ENCODE data around the gene SPACDR. TPM values are rescaled to one million over a fixed set of nuclear protein-coding genes. Genes with fewer than 3 reads are reported as not detected.
A peak's percentile ranks its signal among the peaks of the same experiment; 100 is the strongest.

The SPACDR gene
- total RNA-seq, 1 donor: 0.73 TPM

DNA sequence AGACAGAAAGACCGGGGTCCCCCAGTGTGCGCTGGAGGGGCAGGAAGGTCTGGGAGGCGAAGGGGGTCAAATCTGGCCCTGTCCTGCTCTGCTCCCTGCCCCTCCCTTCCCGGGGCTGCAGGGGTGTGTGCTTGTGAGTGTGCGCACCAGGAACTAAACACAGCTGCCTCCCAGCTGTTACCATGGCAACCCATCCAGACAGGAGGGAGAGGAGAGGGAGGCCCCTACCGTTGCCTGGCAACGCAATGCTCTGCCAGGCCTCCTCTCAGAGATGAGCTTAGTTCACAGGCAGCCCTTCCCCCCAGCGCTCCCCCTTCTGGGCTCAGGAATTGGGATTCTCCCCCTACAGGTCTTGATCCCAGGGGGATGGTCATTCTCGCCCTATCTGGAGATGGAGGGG lies 25.8 kb upstream of the SPACDR start:
- Histone ChIP-seq H3K9me3 (ENCODE audit: low read depth, low read length) (no peaks in the 10 kb centered on the region), H3K4me1 (ENCODE audit: insufficient read depth, low read length) (peaks cover 13% of the 10 kb centered on the region)

DNA sequence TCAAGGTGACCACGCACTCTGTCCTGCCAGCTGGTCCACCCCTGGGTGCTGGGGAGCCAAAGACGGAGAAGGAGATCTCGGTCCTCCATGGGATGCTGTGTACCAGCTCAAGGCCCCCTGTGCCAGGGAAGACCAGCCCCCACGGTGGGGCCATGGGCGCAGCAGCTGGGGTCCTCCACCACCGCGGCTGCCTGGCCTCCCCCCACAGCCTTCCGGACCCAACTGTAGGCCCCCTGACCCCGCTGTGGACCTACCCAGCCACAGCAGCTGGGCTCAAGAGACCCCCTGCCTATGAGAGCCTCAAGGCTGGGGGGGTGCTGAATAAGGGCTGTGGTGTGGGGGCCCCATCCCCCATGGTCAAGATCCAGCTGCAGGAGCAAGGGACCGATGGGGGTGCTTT lies 25.1 kb upstream of the SPACDR start:
- Histone ChIP-seq H3K4me3 (ENCODE audit: low read length) (no peak overlapping the region), H3K4me1 (ENCODE audit: insufficient read depth, low read length) (peaks cover 11% of the 10 kb centered on the region), H3K9me3 (ENCODE audit: low read depth, low read length) (no peaks in the 10 kb centered on the region), H3K27me3 (ENCODE audit: insufficient read depth, low read length) (peaks cover 14% of the 10 kb centered on the region)

More for the DNA sequence above, 25.8 kb upstream of the SPACDR start:
- peaks cover 16% of the 10 kb centered on the region for H3K27me3 ChIP-seq (ENCODE audit: insufficient read depth, low read length)
- no peak overlapping the region for H3K4me3 ChIP-seq (ENCODE audit: low read length)

DNA sequence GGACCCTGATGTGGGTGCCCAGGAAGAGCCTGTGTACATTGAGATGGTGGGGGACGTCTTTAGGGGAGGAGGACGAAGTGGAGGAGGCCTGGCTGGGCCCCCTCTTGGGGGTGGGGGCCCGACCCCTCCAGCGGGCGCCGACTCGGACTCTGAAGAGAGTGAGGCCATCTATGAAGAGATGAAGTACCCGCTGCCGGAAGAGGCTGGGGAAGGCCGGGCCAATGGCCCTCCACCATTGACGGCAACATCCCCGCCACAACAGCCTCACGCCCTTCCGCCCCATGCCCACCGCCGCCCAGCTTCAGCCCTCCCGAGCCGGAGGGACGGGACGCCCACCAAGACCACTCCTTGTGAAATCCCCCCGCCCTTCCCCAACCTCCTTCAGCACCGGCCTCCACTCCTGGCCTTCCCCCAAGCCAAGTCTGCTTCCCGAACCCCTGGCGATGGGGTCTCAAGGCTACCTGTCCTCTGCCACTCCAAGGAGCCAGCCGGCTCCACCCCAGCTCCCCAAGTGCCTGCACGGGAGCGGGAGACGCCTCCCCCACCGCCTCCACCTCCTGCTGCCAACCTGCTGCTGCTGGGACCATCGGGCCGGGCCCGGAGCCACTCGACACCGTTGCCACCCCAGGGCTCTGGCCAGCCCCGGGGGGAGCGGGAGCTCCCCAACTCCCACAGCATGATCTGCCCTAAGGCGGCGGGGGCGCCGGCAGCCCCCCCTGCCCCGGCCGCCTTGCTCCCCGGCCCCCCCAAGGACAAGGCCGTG lies 24.5 kb upstream of the SPACDR start:
- Histone ChIP-seq H3K9me3 (ENCODE audit: low read depth, low read length) (no peaks in the 10 kb centered on the region), H3K4me1 (ENCODE audit: insufficient read depth, low read length) (peaks cover 6% of the 10 kb centered on the region), H3K4me3 (ENCODE audit: low read length) (no peak overlapping the region), H3K27me3 (ENCODE audit: insufficient read depth, low read length) (peaks cover 11% of the 10 kb centered on the region)

DNA sequence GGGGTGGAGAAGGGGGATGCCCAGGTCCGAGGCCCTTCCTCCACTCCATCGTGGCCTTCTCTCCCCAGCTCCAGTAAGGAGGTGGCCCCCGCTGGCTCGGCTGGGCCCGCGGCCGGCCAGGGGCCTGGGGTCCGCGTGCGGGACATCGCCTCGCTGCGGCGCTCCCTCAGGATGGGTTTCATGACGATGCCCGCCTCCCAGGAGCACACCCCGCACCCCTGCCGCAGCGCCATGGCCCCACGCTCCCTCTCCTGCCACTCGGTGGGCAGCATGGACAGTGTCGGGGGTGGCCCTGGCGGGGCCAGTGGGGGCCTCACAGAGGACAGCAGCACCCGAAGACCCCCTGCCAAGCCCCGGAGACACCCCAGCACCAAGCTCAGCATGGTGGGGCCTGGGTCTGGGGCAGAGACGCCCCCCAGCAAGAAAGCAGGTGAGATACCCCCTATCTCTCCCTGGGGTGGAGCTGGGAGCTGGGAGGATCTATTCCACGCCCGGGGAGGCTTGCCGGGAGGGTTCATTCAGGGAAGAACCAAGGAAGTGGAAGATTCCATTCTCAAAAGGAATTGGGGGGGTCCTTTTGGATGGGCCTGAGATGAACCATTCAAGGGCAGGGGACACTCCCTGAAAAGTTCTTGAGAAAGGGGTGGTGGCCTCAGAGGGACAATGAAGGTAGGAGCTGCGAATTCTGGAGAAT lies 22.8 kb upstream of the SPACDR start:
- no peaks in the 10 kb centered on the region for H3K27me3 ChIP-seq (ENCODE audit: insufficient read depth, low read length)
- H3K4me1 ChIP-seq (ENCODE audit: insufficient read depth, low read length): peaks cover 10% of the 10 kb centered on the region
- H3K9me3 ChIP-seq (ENCODE audit: low read depth, low read length): no peaks in the 10 kb centered on the region

DNA sequence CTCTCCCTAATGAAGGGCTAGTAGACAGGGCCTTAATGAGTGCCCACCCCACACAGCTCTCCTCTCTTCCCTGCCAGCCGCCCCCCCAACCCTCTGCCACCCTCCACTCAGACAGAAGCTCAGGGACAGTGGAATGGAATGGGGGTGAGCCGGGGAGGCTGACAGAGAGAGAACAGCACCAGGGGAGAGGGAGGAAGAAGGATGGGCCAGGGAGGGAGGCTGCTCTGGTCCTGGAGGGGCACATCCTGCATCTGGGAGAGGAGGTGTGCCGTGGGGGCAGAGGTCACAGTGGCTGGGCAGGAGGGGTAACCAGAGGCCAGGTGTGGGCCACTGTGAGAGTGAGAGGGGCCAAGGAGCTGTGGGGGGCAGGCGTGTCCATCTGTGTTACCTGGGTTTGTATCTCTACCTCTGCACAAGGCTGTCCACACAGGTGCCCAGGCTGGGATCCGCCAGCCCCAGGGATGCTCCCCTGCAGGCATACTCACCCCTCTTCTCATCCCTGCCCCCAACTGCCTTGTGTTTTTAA lies 22.1 kb upstream of the SPACDR start:
- Histone ChIP-seq H3K4me1 (ENCODE audit: insufficient read depth, low read length) (peaks cover 10% of the 10 kb centered on the region), H3K27me3 (ENCODE audit: insufficient read depth, low read length) (no peaks in the 10 kb centered on the region), H3K4me3 (ENCODE audit: low read length) (no peak overlapping the region), H3K9me3 (ENCODE audit: low read depth, low read length) (no peaks in the 10 kb centered on the region)

More for the DNA sequence above, 22.8 kb upstream of the SPACDR start:
- no peak overlapping the region for H3K4me3 ChIP-seq (ENCODE audit: low read length)

DNA sequence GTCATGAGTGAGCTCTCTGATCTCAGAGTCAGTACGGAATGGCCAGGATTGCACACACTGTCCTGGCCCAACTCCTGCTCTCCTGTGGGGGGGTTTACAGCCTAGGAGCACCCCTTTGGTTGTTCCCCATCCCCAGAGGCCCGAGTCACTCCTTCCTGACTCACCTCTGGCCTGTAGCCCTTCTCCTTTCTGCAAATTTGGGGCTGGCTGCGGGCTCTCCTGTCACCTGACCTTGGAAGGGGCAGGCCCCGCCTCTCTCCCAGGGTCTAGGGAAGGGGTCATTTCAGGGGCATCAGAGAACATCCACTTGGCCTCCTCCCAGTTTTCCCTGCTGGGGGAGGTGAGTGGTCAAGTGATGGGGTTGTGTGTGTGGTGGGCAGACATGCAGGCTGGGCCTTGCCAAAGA lies 21.4 kb upstream of the SPACDR start:
- H3K4me1 ChIP-seq (ENCODE audit: insufficient read depth, low read length): peaks cover 10% of the 10 kb centered on the region
- H3K27me3 ChIP-seq (ENCODE audit: insufficient read depth, low read length): no peaks in the 10 kb centered on the region
- H3K9me3 ChIP-seq (ENCODE audit: low read depth, low read length): no peaks in the 10 kb centered on the region
- H3K4me3 ChIP-seq (ENCODE audit: low read length): no peak overlapping the region

DNA sequence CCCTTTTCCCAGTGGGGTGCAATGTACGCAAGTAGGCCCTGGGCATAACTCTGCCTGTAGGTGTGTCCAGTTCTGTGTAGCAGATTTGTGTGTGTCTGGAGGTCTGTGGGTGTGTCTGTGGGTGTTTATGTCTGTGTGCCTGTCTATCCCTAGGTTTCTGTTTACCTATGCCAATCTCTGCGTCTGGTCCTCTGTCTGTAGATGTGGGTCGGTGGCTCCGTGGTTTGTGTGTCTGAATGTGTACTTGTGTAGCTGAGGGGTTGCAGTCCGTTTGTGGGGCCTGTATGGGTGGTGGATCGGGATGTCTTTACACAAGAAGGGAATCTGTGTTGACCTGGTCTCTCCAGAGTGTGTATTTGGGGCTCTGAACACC lies 20.6 kb upstream of the SPACDR start:
- Histone ChIP-seq H3K4me1 (ENCODE audit: insufficient read depth, low read length) (peaks cover 13% of the 10 kb centered on the region), H3K27me3 (ENCODE audit: insufficient read depth, low read length) (no peaks in the 10 kb centered on the region), H3K9me3 (ENCODE audit: low read depth, low read length) (no peaks in the 10 kb centered on the region), H3K4me3 (ENCODE audit: low read length) (no peak overlapping the region)

DNA sequence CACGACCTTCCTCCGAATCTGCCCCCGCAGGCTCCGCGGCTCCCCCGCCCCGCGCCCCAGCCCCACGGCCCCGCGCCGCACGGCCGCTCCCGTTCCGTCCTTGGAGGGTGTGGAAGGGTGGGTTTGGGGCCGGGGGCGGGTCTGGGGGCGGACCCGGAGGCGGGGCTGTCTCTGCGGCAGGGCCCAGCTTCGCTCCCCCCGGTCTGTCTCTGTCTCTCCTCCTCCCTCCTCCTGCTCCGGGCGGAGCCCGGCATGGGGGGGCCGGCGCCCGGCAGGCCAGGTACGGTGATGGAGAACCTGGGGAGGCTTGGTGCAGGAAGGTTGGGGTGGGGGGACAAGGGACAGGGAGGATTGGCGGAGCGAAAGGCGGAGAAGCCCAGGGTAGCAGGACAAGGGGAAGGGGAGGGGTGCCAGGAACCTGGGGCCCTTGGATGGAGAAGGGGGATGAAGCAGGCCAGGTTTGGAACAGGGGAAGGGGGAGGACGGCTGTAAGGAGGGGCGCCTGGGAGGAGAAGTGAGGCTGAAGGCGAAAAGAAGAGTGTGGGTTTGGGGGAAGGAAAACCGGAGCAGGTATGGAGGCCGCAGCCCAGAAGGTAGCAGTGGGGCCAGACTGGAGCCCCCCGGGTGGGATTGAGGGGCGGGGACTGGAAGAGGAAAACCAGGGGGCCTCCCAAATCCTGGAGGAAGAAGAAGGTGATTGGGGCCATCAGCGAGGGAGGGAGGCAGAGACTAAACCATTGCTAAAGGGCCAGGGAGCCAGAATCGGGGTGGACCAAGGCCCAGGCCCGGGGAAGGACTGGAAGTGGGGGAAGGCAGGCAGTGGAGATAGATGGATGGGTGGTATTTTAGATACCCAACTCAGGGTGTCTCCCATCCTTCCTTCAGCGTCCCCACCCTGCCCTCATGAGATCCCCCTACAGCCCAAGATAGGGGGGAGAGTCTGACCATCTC lies 19.9 kb upstream of the SPACDR start, which contains the start of gene NYAP1:
Gene NYAP1, plus strand, starts transcription at position 206 of the 951 bp plus-strand sequence. CDS start 1,385 bp downstream, outside the sequence.
- H3K4me3 ChIP-seq (ENCODE audit: low read length): peak within 1 kb of the TSS; percentile 27
- no peaks in the 10 kb centered on the region for H3K9me3 ChIP-seq (ENCODE audit: low read depth, low read length)
- no peaks in the 10 kb centered on the region for H3K27me3 ChIP-seq (ENCODE audit: insufficient read depth, low read length)
- peaks cover 17% of the 10 kb centered on the region for H3K4me1 ChIP-seq (ENCODE audit: insufficient read depth, low read length)

DNA sequence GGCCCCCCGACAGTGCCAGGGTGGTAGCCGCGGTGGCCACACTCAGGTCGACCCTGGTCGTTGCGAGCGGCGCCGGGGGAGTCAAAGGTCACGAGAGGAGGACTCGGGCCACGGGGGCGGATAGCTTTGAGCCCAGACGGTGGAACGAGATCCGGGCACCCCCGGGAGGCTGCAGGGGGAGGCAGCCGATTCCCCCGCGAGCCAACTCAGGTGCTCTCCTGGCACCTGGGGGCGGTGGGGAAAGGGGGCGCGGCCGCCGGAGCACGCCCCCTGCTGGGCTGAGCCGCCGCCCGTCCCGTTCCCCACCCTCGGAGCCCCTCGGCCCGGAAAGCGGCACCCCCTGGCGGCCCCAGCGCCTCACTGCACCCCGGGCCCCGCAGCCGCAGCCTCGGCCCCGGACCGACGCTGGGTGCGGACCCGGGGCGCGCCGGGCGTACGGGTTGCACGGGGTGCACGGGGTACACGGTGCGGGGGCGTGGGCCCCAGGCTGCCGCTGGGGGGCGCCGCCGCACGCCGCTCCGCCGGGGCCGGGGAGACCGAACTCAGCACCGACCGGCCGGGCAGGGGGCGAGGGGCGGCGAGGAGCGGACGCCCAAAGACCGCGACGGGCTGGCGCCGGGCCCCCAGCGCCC lies 19.1 kb upstream of the SPACDR start:
- Histone ChIP-seq H3K27me3 (ENCODE audit: insufficient read depth, low read length) (no peaks in the 10 kb centered on the region), H3K9me3 (ENCODE audit: low read depth, low read length) (no peaks in the 10 kb centered on the region), H3K4me1 (ENCODE audit: insufficient read depth, low read length) (peaks cover 17% of the 10 kb centered on the region), H3K4me3 (ENCODE audit: low read length) (peak overlapping the region; percentile 27)

DNA sequence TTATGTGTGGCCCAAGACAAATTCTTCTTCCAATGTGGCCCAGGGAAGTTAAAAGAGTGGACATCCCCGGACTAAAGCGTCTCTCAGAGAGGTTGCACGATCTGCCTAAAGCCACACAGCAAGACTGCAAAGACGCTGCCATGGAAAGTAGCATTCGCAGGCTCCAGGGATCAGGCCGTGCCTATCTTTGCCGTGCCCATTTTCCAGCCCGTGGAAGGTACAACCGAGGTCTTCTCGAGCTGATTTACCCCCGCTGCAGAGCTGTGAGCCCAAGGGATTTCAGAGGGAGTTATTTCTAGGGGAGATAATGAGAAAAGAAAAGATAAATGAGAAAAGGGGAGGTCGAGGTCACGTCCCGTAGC lies 18.6 kb upstream of the SPACDR start:
- Histone ChIP-seq H3K4me3 (ENCODE audit: low read length) (peak overlapping the region; percentile 27), H3K4me1 (ENCODE audit: insufficient read depth, low read length) (peaks cover 17% of the 10 kb centered on the region), H3K27me3 (ENCODE audit: insufficient read depth, low read length) (no peaks in the 10 kb centered on the region), H3K9me3 (ENCODE audit: low read depth, low read length) (no peaks in the 10 kb centered on the region)

DNA sequence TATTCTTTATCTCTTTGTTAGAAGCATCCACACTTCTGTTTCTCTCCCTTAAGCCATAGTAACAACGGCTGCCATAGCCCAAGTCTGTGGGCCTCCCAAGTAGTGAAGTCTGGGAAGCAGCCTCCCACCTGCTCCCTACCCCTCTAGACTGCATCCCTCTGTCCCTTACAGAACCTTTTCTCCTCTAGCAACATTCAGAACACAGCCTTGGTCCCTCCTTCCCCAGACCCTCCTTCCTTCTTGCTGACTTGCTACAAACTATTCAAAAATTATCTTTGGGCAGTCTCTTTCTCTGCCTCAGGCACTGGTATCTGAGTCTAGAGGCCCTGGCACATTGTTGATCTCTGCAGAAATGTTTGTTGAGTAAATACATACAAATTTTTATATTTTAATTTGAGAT lies 17.4 kb upstream of the SPACDR start:
- H3K4me3 ChIP-seq (ENCODE audit: low read length): no peak overlapping the region
- no peaks in the 10 kb centered on the region for H3K27me3 ChIP-seq (ENCODE audit: insufficient read depth, low read length)
- H3K9me3 ChIP-seq (ENCODE audit: low read depth, low read length): no peaks in the 10 kb centered on the region
- peaks cover 26% of the 10 kb centered on the region for H3K4me1 ChIP-seq (ENCODE audit: insufficient read depth, low read length)

DNA sequence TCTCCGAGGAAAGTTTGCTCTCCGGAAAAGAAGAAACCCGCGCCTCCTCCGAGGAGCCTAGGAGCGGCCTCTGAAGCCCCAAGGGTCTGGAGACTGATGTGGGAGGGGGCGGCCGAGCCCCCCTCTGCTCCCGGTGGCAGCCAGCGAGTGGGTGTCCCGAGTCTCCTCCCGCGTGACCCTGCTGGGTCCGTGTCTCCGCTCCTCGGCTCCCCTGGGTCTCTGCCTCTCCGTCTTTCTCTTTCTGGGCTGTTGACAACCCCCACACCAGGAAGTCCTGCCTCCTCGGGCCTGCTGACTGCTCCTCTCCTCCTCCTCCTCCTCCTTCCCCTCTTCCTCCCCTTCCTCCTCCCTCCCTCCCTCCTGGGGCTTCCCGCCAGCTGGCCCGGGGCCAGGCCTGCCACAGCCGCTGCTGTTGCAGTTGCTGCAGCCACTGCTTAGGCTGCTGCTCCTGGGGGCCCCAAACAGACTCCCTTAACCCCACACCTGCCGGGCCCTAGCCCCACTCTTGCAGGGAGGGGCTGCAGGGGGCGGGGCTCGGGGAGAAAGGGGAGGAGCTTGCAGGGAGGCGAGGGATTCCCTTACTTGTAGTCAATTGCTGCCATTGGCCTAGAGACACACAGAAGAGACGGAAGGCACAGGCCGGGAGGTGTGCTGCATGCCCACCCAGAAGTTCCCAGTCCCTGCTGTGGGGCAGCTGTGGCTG lies 15.0 kb upstream of the SPACDR start, which contains the start of gene TSC22D4:
Gene TSC22D4, minus strand, starts transcription at position 257 of the 703 bp plus-strand sequence. CDS start 1,176 bp downstream, outside the sequence.
- no peaks in the 10 kb centered on the region for H3K27me3 ChIP-seq (ENCODE audit: insufficient read depth, low read length)
- peaks cover 50% of the 10 kb centered on the region for H3K4me1 ChIP-seq (ENCODE audit: insufficient read depth, low read length)
- H3K9me3 ChIP-seq (ENCODE audit: low read depth, low read length): no peaks in the 10 kb centered on the region
- peak within 1 kb of the TSS; percentile 91 for H3K4me3 ChIP-seq (ENCODE audit: low read length)

DNA sequence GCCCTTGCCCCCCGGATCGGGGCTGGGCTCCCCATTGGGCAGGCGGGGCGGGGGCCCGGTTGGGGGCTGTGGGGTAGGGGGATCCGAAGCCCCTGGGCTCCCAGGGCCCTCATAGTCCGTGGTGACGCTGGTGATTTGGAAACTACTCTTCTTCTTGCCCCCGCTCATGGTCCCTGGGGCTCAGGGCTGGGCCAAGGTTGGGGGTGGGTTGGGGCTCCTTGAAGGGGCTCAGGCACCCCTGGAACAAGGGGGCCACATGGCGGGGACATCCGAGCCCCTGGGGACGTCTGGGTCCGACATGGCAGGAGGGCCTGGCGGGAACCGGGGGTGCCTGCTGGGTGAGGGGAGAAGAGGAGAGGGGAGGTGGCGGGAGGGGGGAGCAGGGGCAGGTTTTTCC lies 13.8 kb upstream of the SPACDR start:
- H3K4me3 ChIP-seq (ENCODE audit: low read length): peak overlapping the region; percentile 91
- no peaks in the 10 kb centered on the region for H3K9me3 ChIP-seq (ENCODE audit: low read depth, low read length)
- H3K4me1 ChIP-seq (ENCODE audit: insufficient read depth, low read length): peaks cover 59% of the 10 kb centered on the region
- no peaks in the 10 kb centered on the region for H3K27me3 ChIP-seq (ENCODE audit: insufficient read depth, low read length)
